Measurements from ENCODE around the gene ATOSB.

The ATOSB gene

DNA sequence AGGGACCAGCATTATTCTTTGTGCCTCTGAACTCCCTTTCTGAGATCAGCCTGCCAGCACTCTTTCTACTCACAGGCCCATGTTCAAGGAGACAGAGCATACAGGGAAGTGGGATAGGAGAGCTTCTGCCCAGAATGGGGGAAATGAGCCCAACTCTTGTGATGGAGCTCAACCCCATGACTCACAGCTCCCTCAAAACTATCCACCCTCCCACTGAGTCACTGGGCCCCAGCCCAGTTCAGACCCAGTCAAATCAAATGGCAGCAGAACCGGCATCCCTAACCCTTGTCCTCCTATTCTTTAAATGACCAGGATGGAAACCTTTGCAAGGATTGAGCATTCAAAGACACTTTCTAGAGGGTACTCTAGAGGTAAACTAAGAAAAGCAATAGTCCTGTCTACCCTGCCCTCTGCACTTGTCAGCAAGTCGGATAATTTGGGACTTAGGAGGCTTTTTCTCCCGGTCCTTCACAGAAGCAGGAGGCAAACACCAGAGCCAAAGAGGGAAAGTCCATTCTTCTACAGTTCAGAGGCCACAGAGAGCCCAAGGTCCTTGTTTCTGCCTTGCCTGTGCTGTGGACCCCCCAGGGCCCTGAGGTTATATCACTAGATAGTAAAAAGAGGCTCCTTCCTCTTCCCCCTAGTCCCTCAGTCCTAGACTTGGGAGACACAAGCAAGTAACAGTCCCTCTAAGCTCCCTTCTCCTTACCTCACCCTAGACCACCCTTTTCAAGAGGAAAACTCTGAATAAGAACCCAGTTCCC is 3.2 kb downstream of the ATOSB start:
- DNase-seq = peak in 1 of 2 donors; percentile 65

DNA sequence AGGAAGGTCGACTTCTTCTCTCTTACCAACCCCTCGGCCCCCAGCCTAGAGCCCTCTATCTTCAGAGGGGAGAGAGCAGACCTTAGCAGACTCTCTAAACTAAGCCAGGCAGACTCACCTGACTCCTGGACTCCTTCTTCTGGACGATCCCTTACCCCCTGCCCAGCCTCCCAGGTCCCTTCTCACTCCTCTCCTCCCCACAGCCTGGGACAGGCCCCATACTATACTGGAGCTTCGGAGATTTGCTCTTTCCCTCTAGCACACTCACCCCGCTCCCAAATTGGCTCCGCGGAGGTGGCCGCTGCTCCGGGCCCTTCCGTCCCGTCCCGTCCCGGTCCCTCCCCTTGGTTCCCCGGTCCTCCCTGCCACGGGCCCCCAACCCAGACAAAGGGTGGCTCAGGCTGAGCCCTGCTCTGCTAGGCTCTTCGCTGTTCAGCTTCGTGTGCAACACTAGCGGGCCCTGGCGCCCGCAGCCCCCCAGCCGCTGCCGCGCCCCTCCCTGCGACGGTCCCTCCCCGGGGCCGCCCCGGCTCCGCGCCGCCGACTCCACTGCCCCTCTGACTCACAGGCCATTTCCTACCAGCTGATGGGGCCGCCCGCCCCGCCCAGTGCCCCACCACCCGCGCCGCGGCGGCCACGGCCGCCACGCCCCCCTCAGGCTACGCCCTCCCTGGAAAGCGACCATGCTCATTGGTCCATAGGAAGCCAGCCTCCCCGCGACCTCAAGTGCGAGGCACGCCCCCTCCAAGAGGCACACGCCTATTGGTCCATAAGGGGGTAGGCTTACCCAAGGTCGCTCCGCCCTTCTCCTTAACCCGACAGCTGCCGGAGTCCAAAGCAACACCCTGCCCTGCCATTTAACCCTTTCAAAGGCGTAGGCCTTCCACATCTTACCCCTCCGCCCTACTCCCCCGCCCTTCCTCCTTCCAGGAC is 4.4 kb downstream of the ATOSB start:
- DNase-seq = peak; percentile 98

DNA sequence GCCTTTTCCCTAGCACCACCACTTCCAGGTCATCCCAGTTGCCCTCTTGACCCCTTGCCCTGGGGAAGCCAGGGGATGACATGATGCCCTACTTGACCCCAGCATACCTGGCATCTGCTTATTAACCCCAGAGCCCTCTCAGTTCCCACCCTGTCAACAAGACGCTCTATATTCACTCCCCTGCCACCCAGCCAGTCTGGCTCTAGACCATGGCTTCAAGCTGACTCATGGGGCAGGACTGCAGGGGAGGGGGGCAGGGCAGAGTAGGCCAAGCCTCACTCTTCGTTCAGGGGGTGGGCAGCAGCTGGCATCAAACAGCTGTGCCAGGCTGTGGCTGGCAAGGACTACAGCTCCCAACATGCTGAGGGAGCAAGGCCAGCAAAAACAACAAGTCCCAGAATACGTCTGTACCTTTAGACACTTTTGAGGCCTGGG is 5.3 kb downstream of the ATOSB start:
- DNase-seq = no peak

DNA sequence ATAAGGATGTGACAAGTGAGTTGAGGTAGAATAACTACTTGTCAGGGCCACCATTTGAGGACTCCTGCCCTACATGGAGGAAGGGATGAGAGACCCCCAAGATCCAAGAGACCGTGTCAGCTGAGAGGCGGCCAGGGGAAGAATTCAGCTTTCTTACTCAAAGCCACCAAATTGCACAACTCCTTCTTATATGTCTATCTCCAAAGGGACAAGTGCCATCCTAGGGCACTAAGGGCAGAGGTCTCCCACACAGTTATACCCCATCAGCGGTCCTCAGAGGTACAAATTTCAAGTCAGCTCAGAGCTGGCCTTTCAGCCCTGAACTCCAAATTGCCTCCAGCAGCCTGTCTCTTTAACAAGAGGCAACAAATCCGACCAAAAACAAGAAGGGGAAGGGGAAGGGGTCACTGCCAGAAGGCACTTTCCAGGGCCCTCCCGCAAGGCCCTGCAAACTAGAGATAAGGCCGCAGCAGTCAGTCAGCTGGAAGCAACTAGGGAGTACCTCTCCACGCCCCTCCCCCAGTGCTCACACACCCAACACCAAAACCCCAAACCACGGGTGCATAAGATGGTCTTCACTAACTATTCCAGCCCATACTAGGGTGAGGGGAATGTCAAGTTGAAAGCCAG is 6.6 kb downstream of the ATOSB start:
- DNase-seq = no peak

DNA sequence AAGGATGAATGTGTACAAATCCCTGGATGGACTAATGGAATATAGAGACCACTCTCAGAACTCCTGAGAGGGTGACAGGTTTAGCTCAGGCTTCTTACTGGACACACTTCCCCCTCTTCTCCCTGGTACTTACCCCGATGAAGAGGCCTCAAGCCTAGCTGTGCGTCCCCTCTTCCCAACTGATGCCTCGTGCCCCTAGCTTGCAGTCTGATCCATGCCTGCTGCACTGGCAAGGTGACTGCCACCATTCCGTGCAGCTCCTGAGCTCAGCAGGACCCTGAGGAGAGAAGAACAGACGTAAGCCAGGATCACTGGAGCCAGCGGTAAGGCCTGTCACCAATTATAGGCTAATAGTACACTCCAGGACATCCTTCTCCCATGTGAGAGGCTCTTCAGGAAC is 7.2 kb downstream of the ATOSB start:
- DNase-seq = no peak

DNA sequence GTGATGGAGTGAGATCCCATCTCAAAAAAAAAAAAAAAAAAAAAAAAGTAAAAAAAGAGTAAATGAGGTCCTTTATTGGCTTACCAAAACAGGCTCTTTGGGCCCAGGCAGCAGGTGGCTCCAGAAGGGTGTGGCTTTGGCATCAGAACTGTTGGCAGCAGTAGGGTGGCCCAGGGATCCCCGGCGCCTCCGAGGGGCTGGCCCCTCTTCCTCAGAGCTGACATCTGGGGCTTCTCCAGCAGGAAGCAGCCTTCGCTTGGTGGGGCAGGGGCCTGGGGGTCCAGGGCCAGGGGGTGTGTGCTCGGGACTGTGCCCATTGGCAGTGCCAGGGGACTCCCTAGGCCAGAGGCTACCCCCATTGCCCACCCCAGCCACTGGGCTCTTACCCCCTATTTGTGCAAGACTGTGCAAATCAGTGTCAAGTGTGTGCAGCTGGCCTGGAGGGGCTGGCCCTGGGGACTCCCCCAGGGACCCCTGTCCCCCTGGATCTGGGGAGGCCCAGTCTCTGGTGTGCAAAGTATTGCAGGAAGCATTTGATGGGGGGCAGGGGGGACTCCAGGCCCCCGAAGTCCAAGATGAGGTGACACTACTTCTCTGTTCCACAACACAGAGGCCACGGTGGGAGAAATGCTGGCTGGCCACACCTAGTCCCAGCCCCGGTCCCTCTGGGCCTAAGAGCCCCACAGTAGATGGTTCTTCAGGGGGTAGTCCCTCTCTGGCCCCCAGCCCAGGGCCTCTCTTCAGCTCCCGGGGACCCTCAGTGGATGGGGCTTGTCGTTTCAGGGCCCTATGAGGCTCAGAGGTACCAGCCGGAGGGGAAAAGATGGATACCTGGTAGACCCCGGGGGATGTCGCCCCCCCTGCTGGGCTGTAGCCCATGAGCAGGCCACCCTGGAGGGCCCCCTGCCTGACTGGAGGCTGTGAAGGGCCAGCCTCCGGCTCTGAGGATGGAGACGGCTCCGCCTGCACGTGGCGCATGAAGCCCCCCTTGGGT is 8.1 kb downstream of the ATOSB start:
- DNase-seq = no peak

DNA sequence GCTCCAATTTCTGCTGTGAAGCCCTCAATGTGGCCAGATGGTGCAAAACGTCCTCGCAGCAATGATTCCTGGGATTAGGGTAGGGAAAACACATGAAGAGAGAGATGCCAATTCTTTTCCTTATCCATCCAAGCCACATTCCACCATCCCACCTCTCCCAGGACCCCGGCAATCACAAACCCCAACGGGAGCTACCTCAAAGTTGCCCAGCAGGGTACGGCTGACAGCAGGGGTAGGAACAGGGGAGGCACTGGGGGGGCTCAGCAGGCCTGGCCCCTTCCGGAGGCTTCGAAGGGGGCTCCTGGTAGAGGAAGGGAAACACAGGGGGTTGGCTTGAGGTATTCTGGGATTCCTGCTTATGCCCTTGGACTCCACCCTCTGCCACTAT is 9.3 kb downstream of the ATOSB start:
- no peak for DNase-seq

DNA sequence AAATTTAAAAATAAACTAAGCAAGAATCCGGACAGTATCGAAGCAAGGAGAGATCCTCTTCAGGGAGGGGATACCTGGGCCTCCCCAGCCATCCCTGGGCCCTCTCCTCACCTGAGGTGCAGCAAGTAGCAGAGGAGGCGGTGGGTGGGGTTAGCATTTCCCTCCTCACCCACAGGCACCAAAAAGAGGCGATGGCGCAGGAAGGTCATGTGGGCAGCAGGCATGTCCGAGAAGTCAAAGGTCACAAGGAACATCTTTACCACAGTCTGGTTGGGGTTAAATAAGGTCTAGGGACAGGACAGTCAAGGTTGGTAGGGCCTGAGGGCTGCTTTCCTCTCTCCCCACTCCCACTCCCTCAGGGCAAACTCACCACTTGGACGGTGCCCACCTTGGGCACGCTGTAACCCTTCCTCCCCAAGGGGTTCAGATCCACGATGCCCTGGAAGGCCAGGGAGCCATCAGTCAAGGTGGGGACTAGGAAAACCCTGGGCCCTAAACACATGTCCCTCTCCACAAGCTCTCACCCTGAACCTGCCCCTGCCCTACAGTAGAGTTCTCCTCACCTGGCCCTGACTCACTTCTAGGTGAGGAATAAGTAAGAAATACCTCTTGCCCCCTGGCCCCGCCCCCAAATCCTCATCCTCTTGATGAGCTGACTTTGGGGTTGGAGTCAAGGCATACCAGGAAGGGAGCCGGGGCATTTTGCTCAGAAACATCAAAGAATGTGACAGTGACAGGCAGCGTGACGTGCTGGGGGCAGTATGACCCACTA is 9.9 kb downstream of the ATOSB start:
- DNase-seq = no peak

DNA sequence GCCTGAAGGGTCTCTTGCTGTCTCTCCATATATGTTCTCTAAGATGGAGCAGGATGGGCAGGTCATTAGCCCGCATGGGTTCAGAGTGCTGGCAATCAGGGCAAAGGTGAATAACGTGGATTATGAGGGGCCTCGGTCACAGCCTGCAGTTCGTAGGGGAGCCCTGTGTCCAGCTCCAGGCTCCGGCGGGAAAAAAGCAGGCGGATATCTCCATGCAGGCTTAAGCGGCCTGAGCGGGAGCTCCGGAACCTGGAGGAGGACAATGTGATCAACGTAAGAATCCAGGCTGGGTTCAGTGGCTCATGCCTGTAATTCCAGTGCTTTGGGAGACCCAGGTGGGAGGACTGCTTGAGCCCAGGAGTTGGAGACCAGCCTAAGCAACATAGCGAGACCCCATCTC is 10.5 kb downstream of the ATOSB start:
- no peak for DNase-seq

DNA sequence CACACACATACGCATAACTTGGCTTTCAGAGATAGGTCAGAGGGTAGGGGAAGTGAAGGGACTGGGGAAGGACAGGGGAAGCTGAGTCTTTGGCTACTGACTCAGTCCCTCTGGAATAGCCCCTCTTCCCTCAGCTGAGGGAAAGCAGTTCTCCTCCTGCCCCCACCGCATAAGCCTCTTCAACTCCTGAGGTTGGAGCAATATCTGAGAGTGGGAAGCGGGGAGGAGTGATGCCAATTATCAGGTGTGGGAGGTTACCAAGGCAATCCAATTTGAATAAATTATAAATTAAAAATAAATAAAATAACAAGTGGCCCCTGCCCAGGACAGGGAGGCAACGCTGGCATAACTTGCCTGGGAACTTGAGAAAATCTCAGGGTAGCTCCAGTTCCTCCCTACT is 11.1 kb downstream of the ATOSB start:
- DNase-seq = no peak

DNA sequence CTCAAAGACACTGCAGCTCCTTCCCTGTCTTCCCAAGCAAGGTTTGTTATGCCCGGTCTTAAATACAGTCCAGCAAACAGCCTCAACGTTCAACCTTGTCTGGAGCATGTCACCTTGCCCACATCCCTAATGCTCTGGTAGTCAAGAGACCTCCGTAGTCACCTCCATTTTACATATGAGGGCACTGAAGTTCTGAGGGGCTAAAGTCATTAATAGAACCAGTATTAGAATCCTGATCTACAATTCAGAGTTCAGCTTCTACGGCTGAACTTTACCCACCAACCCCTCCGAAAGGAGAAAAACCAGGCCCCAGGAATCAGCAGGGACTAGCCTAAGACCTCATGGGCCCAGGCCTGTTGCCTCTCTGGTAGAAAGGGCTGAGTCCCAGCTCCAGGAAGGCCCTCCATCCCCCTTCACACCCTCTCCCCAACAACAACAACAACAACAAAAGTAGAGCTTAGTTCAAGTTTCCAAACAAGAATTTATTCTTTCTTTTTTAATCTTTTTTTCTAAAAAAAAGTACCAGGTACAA is 11.9 kb downstream of the ATOSB start:
- no peak for DNase-seq

DNA sequence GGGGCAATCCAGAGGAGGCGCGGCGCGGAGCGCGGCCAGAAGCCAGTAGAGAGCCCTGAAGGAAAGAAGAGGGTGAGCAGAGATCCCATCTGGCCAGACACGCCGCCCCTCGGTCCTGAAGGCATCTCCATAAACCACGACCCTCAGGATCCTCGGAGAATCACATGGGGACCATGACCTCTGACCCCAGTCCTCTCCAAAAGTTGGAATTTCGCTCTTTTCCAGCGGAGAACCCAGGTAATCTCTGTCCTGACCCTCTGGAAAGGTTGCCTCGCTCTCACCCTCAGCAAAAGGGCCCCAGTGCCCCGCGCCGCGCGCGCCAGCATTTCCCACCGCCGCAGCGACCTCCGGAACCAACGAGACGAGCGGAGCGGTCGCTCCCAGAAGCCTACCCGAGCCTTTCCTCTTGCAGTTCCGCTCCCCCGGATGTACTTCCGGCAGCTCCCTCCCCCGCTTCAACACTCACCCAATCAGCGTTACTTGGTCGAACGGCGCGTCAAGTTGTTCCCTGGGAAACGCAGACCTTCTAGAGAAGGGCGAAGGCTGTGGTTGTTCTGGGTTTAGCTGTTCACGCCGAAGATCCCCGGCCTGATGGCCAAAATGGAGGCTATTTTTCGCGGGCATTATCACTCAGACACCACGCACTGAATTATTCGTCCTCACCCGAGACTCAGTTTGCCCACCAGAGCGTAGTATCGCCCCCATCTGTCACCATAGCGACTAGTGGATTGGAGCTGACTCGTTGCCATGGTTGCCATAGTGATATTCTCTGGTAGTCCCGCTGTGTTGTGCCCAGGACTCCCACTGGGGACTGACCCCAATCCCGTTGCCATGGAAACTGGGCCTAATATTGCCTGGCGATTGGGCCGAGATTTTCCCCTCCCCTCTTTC is 12.6 kb downstream of the ATOSB start, which contains the start of gene STOML2:
TSS of gene STOML2 (minus strand) at position 363 of the 891 bp plus-strand sequence. CDS start at position 326, 37 bp downstream.
- DNase-seq = peak; percentile 94 to 95

DNA sequence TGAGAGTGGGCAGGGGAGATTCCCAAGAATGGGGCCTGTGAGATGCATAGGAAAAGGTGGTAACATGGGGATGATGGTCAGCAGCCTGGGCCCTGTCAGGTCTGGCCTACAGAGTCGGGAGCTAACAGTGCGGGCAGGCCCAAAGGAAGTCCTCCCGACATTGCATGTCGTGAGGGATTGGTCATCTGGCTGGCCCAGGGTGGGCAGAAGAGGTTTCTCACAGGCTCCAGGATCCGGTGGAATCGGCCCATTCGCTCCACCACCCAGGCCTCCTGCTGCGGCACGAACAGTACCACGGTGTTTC is 13.2 kb downstream of the ATOSB start:
- DNase-seq = no peak

DNA sequence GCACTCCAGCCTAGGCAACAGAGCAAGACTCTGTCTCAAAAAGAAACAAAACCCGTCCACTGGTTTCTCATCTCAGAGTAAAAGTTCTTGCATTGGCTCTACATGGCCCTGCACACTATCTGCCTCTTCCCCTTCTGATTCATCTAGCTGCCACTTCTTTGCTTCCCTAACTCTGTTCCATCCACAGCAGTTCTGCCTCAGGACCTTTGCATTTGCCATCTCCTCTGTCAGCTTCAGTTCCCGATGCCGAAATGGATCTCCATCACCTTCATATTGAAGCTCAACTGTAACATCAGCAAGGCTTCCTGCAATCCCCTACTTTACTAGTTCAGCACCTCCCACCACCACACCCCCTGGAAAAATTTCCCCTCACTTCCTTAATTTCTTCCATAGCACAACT is 18.1 kb downstream of the ATOSB start:
- DNase-seq = no peak

DNA sequence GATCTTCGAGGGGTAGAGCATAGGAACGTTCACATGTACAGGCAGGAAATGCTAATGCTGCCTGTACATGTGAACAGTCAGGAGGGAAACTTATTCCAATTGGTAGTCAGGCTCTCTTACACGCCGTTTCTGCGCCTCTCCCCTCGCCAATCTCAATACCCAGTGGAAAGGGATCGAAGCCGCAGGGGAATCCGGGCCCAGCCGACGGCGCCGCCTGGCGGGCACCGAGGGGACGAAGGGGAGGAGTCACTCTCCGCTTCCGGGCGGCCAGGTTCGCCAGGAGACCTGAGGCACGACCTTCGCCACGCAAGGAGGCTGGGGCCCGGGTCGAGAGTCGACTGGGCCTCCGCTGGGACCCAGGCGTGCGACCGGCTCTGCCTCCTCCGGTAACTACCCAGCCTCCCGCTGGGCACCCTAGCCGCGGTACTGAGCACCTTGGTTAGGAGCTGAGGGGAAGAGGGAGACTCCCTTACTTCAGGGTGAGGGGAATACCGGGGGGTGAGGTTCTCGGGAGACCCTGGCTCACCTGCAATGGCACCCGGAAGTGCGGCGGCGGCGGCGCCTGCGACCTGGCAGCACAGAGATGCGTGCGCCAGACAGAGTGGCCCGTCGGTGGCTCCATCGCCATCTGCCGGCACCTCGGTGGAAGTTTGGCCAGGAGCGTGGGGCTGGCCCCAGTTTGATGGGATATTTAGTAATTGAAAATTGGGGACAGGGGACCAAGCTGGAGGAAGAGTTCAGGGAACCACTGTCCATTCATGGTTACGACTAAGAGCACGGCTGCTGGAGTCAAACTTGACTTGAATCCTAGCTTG is 19.4 kb downstream of the ATOSB start, which contains the start of gene PIGO:
TSS of gene PIGO (minus strand) at position 557 of the 815 bp plus-strand sequence. CDS start 1,026 bp downstream, outside the sequence.
- DNase-seq = peak; percentile 89 to 91

DNA sequence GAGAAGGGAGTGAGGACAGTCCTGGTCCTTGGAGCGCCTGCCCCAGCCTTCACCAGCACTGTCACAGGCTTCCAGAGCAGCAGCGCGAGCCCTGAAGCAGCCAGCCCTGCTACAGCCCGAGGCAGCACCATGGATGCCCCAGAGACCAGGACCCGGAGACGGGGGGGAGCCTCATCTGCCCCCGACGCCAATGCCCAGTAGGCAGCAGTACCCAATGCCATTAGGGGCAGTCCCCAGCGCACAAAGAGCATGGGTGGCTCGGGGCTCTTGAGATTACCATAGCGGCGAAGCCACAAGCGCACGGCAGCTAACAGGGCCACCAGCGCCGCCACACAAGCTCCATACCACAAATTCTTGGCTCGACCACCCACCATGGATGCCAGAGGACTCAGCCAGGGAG is 24.1 kb downstream of the ATOSB start:
- no peak for DNase-seq

DNA sequence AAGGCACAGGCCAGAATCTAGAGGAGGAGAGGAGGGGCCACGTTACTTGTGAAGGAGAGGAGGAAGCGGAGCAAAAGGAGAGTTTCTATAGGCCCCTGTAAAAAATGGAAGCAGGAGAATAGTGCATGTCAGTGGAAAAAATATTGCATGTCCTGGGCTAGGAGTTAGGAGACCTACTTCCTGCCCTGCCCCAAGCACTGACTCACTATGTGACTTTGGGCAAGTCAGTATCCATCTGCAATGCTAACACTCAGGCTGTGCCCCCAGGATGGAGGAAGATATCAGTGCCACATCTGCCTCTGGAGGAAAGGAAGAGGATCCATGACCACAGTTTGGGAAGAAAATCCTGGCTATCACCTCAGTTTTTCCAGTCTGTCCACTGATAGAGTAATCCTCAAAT is 26.2 kb downstream of the ATOSB start:
- no peak for DNase-seq

DNA sequence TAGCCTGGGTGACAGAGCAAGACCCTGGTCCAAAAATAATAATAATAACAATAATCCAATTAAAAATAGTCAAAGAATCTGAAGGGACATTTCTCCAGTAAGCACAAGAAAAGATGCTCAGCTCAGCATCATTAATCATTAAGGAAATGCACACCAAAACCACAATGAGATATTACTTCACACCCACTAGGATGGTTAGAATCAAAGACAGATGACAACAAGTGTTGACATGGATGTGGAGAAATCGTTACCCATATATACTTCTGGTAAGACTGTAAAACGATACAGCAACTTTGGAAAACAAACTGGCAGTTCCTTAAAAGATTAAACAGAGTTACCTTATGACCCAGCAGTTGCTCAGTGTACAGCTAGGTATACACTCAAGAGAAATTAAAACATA is 30.6 kb downstream of the ATOSB start:
- peak in 1 of 2 donors; percentile 19 for DNase-seq
